ENCODE results near the gene TIGD3. TPM values are rescaled to one million over a fixed set of nuclear protein-coding genes. Genes with fewer than 3 reads are reported as not detected.

TIGD3 gene
- total RNA-seq, 2 experiments from 2014 or later: 0.32 to 0.62 TPM

GRCh38 chr11:65377036-65377435, 22.5 kb downstream of the TIGD3 start:
- Mint-ChIP-seq H3K4me3 (no peak overlapping the region), H3K9me3 (no peaks in the 10 kb centered on the region), H3K27ac (no peak overlapping the region), H3K4me1 (ENCODE audit: low read depth) (peaks cover 9% of the 10 kb centered on the region), H3K27me3 (ENCODE audit: low read depth) (no peaks in the 10 kb centered on the region), H3K36me3 (ENCODE audit: low read depth) (no peaks in the 10 kb centered on the region)
- no peak for DNase-seq
- intact Hi-C loops (cut with micrococcal nuclease): no loop called here
- CTCF ChIA-PET: interaction anchor here (1.3 kb wide), 1 partner anchor 133 kb away, joined by 4 read pairs; no protein-coding TSS in a partner anchor

- Mint-ChIP-seq H3K27me3 (ENCODE audit: low read depth) (no peaks in the 10 kb centered on the region), H3K4me3 (no peak overlapping the region), H3K4me1 (ENCODE audit: low read depth) (peaks cover 11% of the 10 kb centered on the region), H3K36me3 (ENCODE audit: low read depth) (no peaks in the 10 kb centered on the region), H3K27ac (no peak overlapping the region), H3K9me3 (no peaks in the 10 kb centered on the region)
- CTCF ChIA-PET: interaction anchor here (0.6 to 1.3 kb wide), 7 partner anchors 9 to 328 kb away, joined by 3 to 6 read pairs (median 3); partner anchors contain the start of gene FRMD8
- intact Hi-C loops (cut with micrococcal nuclease): no loop called here
- DNase-seq: no peak
Measured at GRCh38 chr11:65377777-65378176, 23.2 kb downstream of the TIGD3 start.

- Mint-ChIP-seq H3K36me3 (ENCODE audit: low read depth) (no peaks in the 10 kb centered on the region), H3K9me3 (no peaks in the 10 kb centered on the region), H3K27me3 (ENCODE audit: low read depth) (no peaks in the 10 kb centered on the region), H3K4me3 (no peak overlapping the region), H3K27ac (no peak overlapping the region), H3K4me1 (ENCODE audit: low read depth) (peaks cover 17% of the 10 kb centered on the region)
- no peak for DNase-seq
- CTCF ChIA-PET: interaction anchor here (0.5 to 1.3 kb wide), 8 partner anchors 8 to 328 kb away, joined by 3 to 7 read pairs (median 4); partner anchors contain the start of gene FRMD8
- intact Hi-C loops (cut with micrococcal nuclease): no loop called here
Measured at GRCh38 chr11:65378208-65378927, 23.8 kb downstream of the TIGD3 start.

GRCh38 chr11:65378928-65379638, 24.5 kb downstream of the TIGD3 start:
- intact Hi-C loops (cut with micrococcal nuclease): no loop called here
- Mint-ChIP-seq H3K4me1 (ENCODE audit: low read depth) (peaks cover 24% of the 10 kb centered on the region), H3K9me3 (no peaks in the 10 kb centered on the region), H3K27ac (no peak overlapping the region), H3K4me3 (no peak overlapping the region), H3K36me3 (ENCODE audit: low read depth) (no peaks in the 10 kb centered on the region), H3K27me3 (ENCODE audit: low read depth) (no peaks in the 10 kb centered on the region)
- CTCF ChIA-PET: interaction anchor here (0.5 to 1.3 kb wide), 2 partner anchors 38 to 48 kb away, joined by 6 to 7 read pairs; no protein-coding TSS in a partner anchor
- no peak for DNase-seq

- H3K9me3 Mint-ChIP-seq: no peaks in the 10 kb centered on the region
- peaks cover 32% of the 10 kb centered on the region for H3K4me1 Mint-ChIP-seq (ENCODE audit: low read depth)
- intact Hi-C loops (cut with micrococcal nuclease): loop anchor here (5.0 kb wide), 2 partner anchors 272 to 477 kb away; partner anchors contain the start of gene CFL1
- no peaks in the 10 kb centered on the region for H3K36me3 Mint-ChIP-seq (ENCODE audit: low read depth)
- CTCF ChIA-PET: interaction anchor here (0.5 to 2.0 kb wide), 4 partner anchors 8 to 167 kb away, joined by 3 to 5 read pairs (median 4); no protein-coding TSS in a partner anchor
- peak overlapping the region; percentile 34 for H3K4me3 Mint-ChIP-seq
- peak overlapping the region; percentile 66 for H3K27ac Mint-ChIP-seq
- no peak for DNase-seq
- H3K27me3 Mint-ChIP-seq (ENCODE audit: low read depth): no peaks in the 10 kb centered on the region
Measured at GRCh38 chr11:65379698-65380459, 25.3 kb downstream of the TIGD3 start.

GRCh38 chr11:65380460-65381119, 26.0 kb downstream of the TIGD3 start:
- CTCF ChIA-PET: interaction anchor here (0.9 to 4.1 kb wide), 5 partner anchors 10 to 166 kb away, joined by 3 to 24 read pairs (median 5); partner anchors contain the start of gene DPF2
- H3K4me3 Mint-ChIP-seq: peak overlapping the region; percentile 96
- no peaks in the 10 kb centered on the region for H3K9me3 Mint-ChIP-seq
- intact Hi-C loops (cut with micrococcal nuclease): loop anchor here (5.0 kb wide), 2 partner anchors 272 to 477 kb away; partner anchors contain the start of gene CFL1
- H3K27ac Mint-ChIP-seq: peak overlapping the region; percentile 100
- H3K4me1 Mint-ChIP-seq (ENCODE audit: low read depth): peaks cover 39% of the 10 kb centered on the region
- H3K27me3 Mint-ChIP-seq (ENCODE audit: low read depth): no peaks in the 10 kb centered on the region
- H3K36me3 Mint-ChIP-seq (ENCODE audit: low read depth): no peaks in the 10 kb centered on the region
- no peak for DNase-seq

- CTCF ChIA-PET: interaction anchor here (0.6 to 4.1 kb wide), 9 partner anchors 11 to 194 kb away, joined by 3 to 24 read pairs (median 5); partner anchors contain the start of genes DPF2 and EHBP1L1
- peak; percentile 66 for DNase-seq
Measured at GRCh38 chr11:65381716-65382032, 27.1 kb downstream of the TIGD3 start.

GRCh38 chr11:65382033-65382803, 27.7 kb downstream of the TIGD3 start, which contains the start of gene SLC25A45:
TSS of gene SLC25A45 (minus strand) at chr11:65382646. CDS start at chr11:65381951, 695 bp downstream.
- H3K9me3 Mint-ChIP-seq: no peaks in the 10 kb centered on the region
- peak within 1 kb of the TSS; percentile 100 for H3K27ac Mint-ChIP-seq
- H3K27me3 Mint-ChIP-seq (ENCODE audit: low read depth): no peaks in the 10 kb centered on the region
- DNase-seq: peak; percentile 97
- intact Hi-C loops (cut with micrococcal nuclease): loop anchor here (1.0 to 5.0 kb wide), 10 partner anchors 37 to 475 kb away; partner anchors contain the start of genes CFL1, PCNX3 and ZNRD2
- peaks cover 48% of the 10 kb centered on the region for H3K4me1 Mint-ChIP-seq (ENCODE audit: low read depth)
- CTCF ChIA-PET: interaction anchor here (0.6 to 4.1 kb wide), 7 partner anchors 12 to 194 kb away, joined by 3 to 24 read pairs (median 5); partner anchors contain the start of gene EHBP1L1
- H3K36me3 Mint-ChIP-seq (ENCODE audit: low read depth): no peaks in the 10 kb centered on the region
- peak within 1 kb of the TSS; percentile 96 for H3K4me3 Mint-ChIP-seq

More at GRCh38 chr11:65381716-65382032, 27.1 kb downstream of the TIGD3 start:
- intact Hi-C loops (cut with micrococcal nuclease): loop anchor here (1.0 to 5.0 kb wide), 10 partner anchors 38 to 476 kb away; partner anchors contain the start of genes CFL1, PCNX3 and ZNRD2
- H3K27ac Mint-ChIP-seq: peak overlapping the region; percentile 100
- no peaks in the 10 kb centered on the region for H3K36me3 Mint-ChIP-seq (ENCODE audit: low read depth)
- no peaks in the 10 kb centered on the region for H3K27me3 Mint-ChIP-seq (ENCODE audit: low read depth)
- H3K4me1 Mint-ChIP-seq (ENCODE audit: low read depth): peaks cover 46% of the 10 kb centered on the region
- peak overlapping the region; percentile 96 for H3K4me3 Mint-ChIP-seq
- H3K9me3 Mint-ChIP-seq: no peaks in the 10 kb centered on the region

GRCh38 chr11:65382804-65383368, 28.3 kb downstream of the TIGD3 start:
- Mint-ChIP-seq H3K9me3 (no peaks in the 10 kb centered on the region), H3K27me3 (ENCODE audit: low read depth) (no peaks in the 10 kb centered on the region), H3K4me1 (ENCODE audit: low read depth) (peaks cover 48% of the 10 kb centered on the region), H3K27ac (peak overlapping the region; percentile 100), H3K4me3 (peak overlapping the region; percentile 96), H3K36me3 (ENCODE audit: low read depth) (peaks cover 1% of the 10 kb centered on the region)
- CTCF ChIA-PET: interaction anchor here (1.7 to 4.1 kb wide), 3 partner anchors 33 to 193 kb away, joined by 3 to 24 read pairs (median 8); partner anchors contain the start of gene EHBP1L1
- intact Hi-C loops (cut with micrococcal nuclease): loop anchor here (1.0 to 5.0 kb wide), 10 partner anchors 36 to 474 kb away; partner anchors contain the start of genes CFL1, PCNX3 and ZNRD2
- DNase-seq: no peak

GRCh38 chr11:65383778-65384177, 29.2 kb downstream of the TIGD3 start:
- peaks cover 57% of the 10 kb centered on the region for H3K4me1 Mint-ChIP-seq (ENCODE audit: low read depth)
- peaks cover 4% of the 10 kb centered on the region for H3K36me3 Mint-ChIP-seq (ENCODE audit: low read depth)
- CTCF ChIA-PET: interaction anchor here (0.6 to 4.1 kb wide), 2 partner anchors 30 to 33 kb away, joined by 3 to 24 read pairs; no protein-coding TSS in a partner anchor
- H3K27me3 Mint-ChIP-seq (ENCODE audit: low read depth): no peaks in the 10 kb centered on the region
- peak overlapping the region; percentile 96 for H3K4me3 Mint-ChIP-seq
- intact Hi-C loops (cut with micrococcal nuclease): loop anchor here (5.0 kb wide), 2 partner anchors 269 to 474 kb away; partner anchors contain the start of gene CFL1
- no peaks in the 10 kb centered on the region for H3K9me3 Mint-ChIP-seq
- DNase-seq: no peak
- H3K27ac Mint-ChIP-seq: peak overlapping the region; percentile 100

Measured in activated naive CD4-positive, alpha-beta T cell treated with anti-CD3 and anti-CD28 coated beads for 36 hours (primary cell).